HEK293T (cell line): ENCODE data around the gene GAP43.
A peak's percentile ranks its signal among the peaks of the same experiment; 100 is the strongest.

Experiments
- CTCF ChIA-PET: fragments of 350-600 bp; formaldehyde crosslinking; extraction: SDS; loops from one replicate; lab custom pipeline; 2021; ENCODE audit warnings: antibody characterized with exemption, inconsistent platforms; lab: Yijun Ruan, JAX
- POLR2A ChIA-PET: fragments of 350-600 bp; formaldehyde crosslinking; extraction: SDS; loops from one replicate; lab custom pipeline; 2020; ENCODE audit warnings: antibody characterized with exemption, inconsistent platforms; lab: Yijun Ruan, JAX
- DNase-seq: peaks from one replicate; pipeline ENCODE4 v3.0.0; 2012; ENCODE audit warnings: mixed read lengths; ENCODE audit errors: extremely low spot score
- ARNT ChIP-seq: fragments of 450-650 bp; IDR thresholded peaks from 2 replicates; pipeline ENCODE4 v1.6.1; 2017; ENCODE audit warnings: mild to moderate bottlenecking
- BHLHE40 ChIP-seq: fragments of 450-650 bp; IDR thresholded peaks from 2 replicates; pipeline ENCODE4 v1.6.1; 2016; ENCODE audit warnings: mild to moderate bottlenecking, moderate library complexity, borderline replicate concordance
- CTBP1 ChIP-seq: fragments of 450-650 bp; IDR thresholded peaks from 2 replicates; pipeline ENCODE4 v1.6.1; 2016; ENCODE audit warnings: borderline replicate concordance
- ELF4 ChIP-seq: fragments of 450-650 bp; IDR thresholded peaks from 2 replicates; pipeline ENCODE4 v1.6.1; 2017; ENCODE audit warnings: antibody characterized with exemption
- FOXA1 ChIP-seq: fragments of 450-650 bp; IDR thresholded peaks from 2 replicates; pipeline ENCODE4 v1.6.1; 2016; ENCODE audit warnings: mild to moderate bottlenecking
- FOXK2 ChIP-seq: fragments of 450-650 bp; IDR thresholded peaks from 2 replicates; pipeline ENCODE4 v1.6.1; 2016; ENCODE audit warnings: mild to moderate bottlenecking
- FOXM1 ChIP-seq: fragments of 450-650 bp; IDR thresholded peaks from 2 replicates; pipeline ENCODE4 v1.6.1; 2017; ENCODE audit warnings: mild to moderate bottlenecking, borderline replicate concordance
- HDGF ChIP-seq: fragments of 450-650 bp; IDR thresholded peaks from 2 replicates; pipeline ENCODE4 v1.6.1; 2017; ENCODE audit warnings: antibody characterized with exemption, borderline replicate concordance
- L3MBTL2 ChIP-seq: fragments of 450-650 bp; conservative IDR thresholded peaks from 2 replicates; pipeline ENCODE4 v1.6.1; 2016; ENCODE audit warnings: mild to moderate bottlenecking
- LEF1 ChIP-seq: fragments of 450-650 bp; IDR thresholded peaks from 2 replicates; pipeline ENCODE4 v1.6.1; 2017; ENCODE audit warnings: mild to moderate bottlenecking, borderline replicate concordance
- NFRKB ChIP-seq: fragments of 450-650 bp; IDR thresholded peaks from 2 replicates; pipeline ENCODE4 v1.6.1; 2016; ENCODE audit warnings: mild to moderate bottlenecking, moderate library complexity
- SP1 ChIP-seq: fragments of 450-650 bp; IDR thresholded peaks from 2 replicates; pipeline ENCODE4 v1.6.1; 2017
- SUZ12 ChIP-seq: fragments of 450-650 bp; IDR thresholded peaks from 2 replicates; pipeline ENCODE4 v1.6.1; 2016; ENCODE audit warnings: mild to moderate bottlenecking
- TARDBP ChIP-seq: fragments of 450-650 bp; IDR thresholded peaks from 2 replicates; pipeline ENCODE4 v1.6.1; 2016
- ZNF384 ChIP-seq: fragments of 450-650 bp; IDR thresholded peaks from 2 replicates; pipeline ENCODE4 v1.6.1; 2016
- TF ChIP-seq, protein P1 (sequence below): fragments of 450-650 bp; IDR thresholded peaks from 2 replicates; pipeline ENCODE4 v1.6.1; 2016

The GAP43 gene

GRCh38 chr3:115627180-115628074 lies 4.1 kb downstream of the GAP43 start:
- TF ChIP-seq FOXM1 (no peak), FOXK2 (no peak), ZNF384 (no peak), FOXA1 (no peak), ARNT (no peak), HDGF (no peak), NFRKB (no peak), L3MBTL2 (no peak), LEF1 (no peak), ELF4 (no peak), SUZ12 (no peak)
- TF ChIP-seq, protein P1, sequence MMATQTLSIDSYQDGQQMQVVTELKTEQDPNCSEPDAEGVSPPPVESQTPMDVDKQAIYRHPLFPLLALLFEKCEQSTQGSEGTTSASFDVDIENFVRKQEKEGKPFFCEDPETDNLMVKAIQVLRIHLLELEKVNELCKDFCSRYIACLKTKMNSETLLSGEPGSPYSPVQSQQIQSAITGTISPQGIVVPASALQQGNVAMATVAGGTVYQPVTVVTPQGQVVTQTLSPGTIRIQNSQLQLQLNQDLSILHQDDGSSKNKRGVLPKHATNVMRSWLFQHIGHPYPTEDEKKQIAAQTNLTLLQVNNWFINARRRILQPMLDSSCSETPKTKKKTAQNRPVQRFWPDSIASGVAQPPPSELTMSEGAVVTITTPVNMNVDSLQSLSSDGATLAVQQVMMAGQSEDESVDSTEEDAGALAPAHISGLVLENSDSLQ: no peak
- ChIA-PET CTCF (interaction anchor here (0.6 kb wide), 1 partner anchor 50 kb away, joined by 3 read pairs; no protein-coding TSS in a partner anchor), POLR2A (no interaction called here)
- peak; percentile 10 for DNase-seq

- TF ChIP-seq FOXA1 (no peak), CTBP1 (no peak)
- no peak for DNase-seq
- POLR2A ChIA-PET: no interaction called here
- CTCF ChIA-PET: no interaction called here
These were observed 4.7 kb downstream of the GAP43 start for GRCh38 chr3:115628075-115628412.

GRCh38 chr3:115630850-115631249 lies 7.5 kb downstream of the GAP43 start:
- ChIA-PET POLR2A (no interaction called here), CTCF (no interaction called here)
- TF ChIP-seq TARDBP (no peak), NFRKB (no peak), CTBP1 (no peak), FOXM1 (no peak), SUZ12 (no peak), ZNF384 (no peak), FOXA1 (no peak), HDGF (no peak), L3MBTL2 (no peak)
- DNase-seq: no peak

GRCh38 chr3:115632026-115632425 lies 8.7 kb downstream of the GAP43 start:
- ChIA-PET CTCF (no interaction called here), POLR2A (no interaction called here)
- TF ChIP-seq FOXM1: no peak
- TF ChIP-seq ELF4: no peak
- no peak for TF ChIP-seq NFRKB
- no peak for TF ChIP-seq FOXA1
- TF ChIP-seq L3MBTL2: no peak
- TF ChIP-seq ARNT: no peak
- no peak for TF ChIP-seq FOXK2
- no peak for TF ChIP-seq BHLHE40
- no peak for TF ChIP-seq LEF1
- DNase-seq: no peak

DNA sequence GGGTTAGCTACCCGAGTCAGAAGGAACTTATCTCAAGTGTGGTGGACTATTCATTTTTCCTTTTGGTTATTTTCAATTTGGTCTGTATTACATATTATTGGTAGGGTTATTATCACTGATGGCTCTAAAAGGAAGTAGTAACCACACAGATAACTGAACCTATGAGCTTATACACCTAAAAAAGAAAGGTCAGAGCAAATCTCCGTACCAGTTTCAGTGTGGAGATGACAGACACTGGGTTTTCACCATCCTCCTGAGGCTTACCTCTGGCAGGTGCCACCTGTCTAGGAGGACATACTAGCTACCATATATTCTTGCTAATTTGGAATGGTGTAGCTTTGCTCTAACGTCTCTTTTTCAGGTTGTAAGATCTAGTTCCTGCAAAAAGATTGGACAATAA lies 10.2 kb downstream of the GAP43 start:
- ChIA-PET CTCF (no interaction called here), POLR2A (no interaction called here)
- DNase-seq: no peak
- no peak for TF ChIP-seq BHLHE40
- no peak for TF ChIP-seq LEF1
- no peak for TF ChIP-seq NFRKB
- TF ChIP-seq SP1: no peak
- no peak for TF ChIP-seq ARNT
- no peak for TF ChIP-seq FOXA1
- no peak for TF ChIP-seq L3MBTL2
- no peak for TF ChIP-seq FOXK2
- no peak for TF ChIP-seq CTBP1

DNA sequence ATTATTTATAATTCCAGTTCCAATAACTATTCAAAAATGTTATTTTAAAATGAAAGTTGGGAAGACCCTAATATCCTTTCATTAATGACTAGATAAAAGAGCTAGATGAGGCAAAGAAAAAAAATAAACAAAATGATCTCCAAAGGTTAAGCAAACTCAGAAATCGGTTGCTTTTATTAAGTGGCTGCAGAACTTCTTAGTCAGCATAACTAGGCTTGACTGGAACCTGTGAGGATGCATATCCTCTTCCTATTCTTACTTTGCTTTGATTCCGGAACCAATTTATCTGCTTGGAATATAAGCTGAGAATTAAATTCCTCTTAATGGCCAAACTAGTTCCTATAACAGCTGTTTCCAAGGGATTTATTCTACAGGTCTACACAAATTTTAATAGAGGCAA lies 10.7 kb downstream of the GAP43 start:
- TF ChIP-seq BHLHE40 (no peak), FOXK2 (no peak), SP1 (no peak), FOXM1 (no peak), ARNT (no peak), CTBP1 (no peak), LEF1 (no peak), ELF4 (no peak), FOXA1 (no peak), L3MBTL2 (no peak)
- POLR2A ChIA-PET: no interaction called here
- CTCF ChIA-PET: no interaction called here
- DNase-seq: no peak

DNA sequence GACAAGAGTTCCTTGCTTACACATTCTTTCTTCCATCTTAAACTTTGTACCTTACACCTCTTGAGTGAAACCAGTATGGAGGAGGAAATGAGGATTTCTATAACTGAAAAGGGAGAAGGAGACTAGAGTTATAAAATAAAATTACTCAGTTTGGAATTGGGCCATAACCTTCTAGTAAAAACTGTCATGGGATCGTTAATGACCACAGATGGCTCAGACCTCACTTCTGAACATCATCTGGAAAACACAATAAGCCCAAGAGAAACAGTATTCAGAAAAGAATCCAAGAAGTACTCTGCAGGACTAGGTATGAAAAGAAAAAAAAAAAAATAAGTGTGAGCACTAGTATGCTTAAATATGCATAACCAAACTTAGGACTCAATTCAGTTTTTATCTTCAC lies 12.1 kb downstream of the GAP43 start:
- ChIA-PET POLR2A (no interaction called here), CTCF (no interaction called here)
- TF ChIP-seq BHLHE40: no peak
- no peak for TF ChIP-seq L3MBTL2
- TF ChIP-seq SP1: no peak
- no peak for TF ChIP-seq ELF4
- TF ChIP-seq NFRKB: no peak
- TF ChIP-seq SUZ12: no peak
- no peak for TF ChIP-seq ZNF384
- TF ChIP-seq ARNT: no peak
- TF ChIP-seq FOXK2: no peak
- TF ChIP-seq FOXM1: no peak
- no peak for TF ChIP-seq LEF1
- no peak for TF ChIP-seq CTBP1
- DNase-seq: no peak

DNA sequence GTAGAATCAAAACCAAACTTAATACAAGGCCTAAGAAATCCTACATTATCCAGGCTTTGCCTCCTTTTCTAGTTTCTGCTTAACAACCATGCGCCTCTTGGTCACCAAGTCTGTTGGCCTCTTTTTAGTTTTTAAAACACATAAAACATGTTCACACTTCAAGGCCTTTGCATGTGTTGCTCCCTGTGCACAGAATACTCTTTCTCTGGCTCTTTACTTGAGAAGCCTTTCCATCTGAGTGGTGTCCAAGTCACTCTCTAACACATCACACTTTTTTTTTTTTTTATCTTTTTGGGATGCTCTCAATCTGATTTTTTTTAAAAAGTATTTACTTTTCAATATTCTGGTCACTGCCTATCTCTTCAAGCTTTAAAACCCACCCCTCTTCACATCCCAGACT lies 14.9 kb downstream of the GAP43 start:
- ChIA-PET POLR2A (no interaction called here), CTCF (no interaction called here)

More for the DNA sequence above, 14.9 kb downstream of the GAP43 start:
- DNase-seq: no peak
- no peak for TF ChIP-seq HDGF
- TF ChIP-seq ELF4: no peak
- TF ChIP-seq SUZ12: no peak
- TF ChIP-seq NFRKB: no peak
- TF ChIP-seq CTBP1: no peak
- no peak for TF ChIP-seq SP1
- TF ChIP-seq FOXK2: no peak
- TF ChIP-seq BHLHE40: no peak
- TF ChIP-seq TARDBP: no peak
- TF ChIP-seq, protein P1: no peak
- TF ChIP-seq L3MBTL2: no peak
- no peak for TF ChIP-seq ZNF384
- no peak for TF ChIP-seq FOXM1
- no peak for TF ChIP-seq LEF1
- TF ChIP-seq FOXA1: no peak
- TF ChIP-seq ARNT: no peak
